HepG2 (cell line): ENCODE data around the gene PIK3IP1. TPM values are rescaled to one million over a fixed set of nuclear protein-coding genes. Genes with fewer than 3 reads are reported as not detected.

Experiments
- AHDC1 ChIP-seq: sonication (generic); formaldehyde crosslinking; IDR thresholded peaks from 2 replicates; pipeline ENCODE4 v1.5.1; 2020; ENCODE audit warnings: mild to moderate bottlenecking, missing genetic modification reagents, borderline replicate concordance
- ARHGAP35 ChIP-seq: sonication (generic); formaldehyde crosslinking; IDR thresholded peaks from 2 replicates; pipeline ENCODE4 v1.9.0; 2022; ENCODE audit warnings: mild to moderate bottlenecking, inconsistent platforms, moderate library complexity, missing genetic modification reagents, borderline replicate concordance
- GFI1 ChIP-seq: sonication (generic); formaldehyde crosslinking; IDR thresholded peaks from 2 replicates; pipeline ENCODE4 v1.5.0; 2020; ENCODE audit warnings: missing genetic modification reagents, mild to moderate bottlenecking, borderline replicate concordance
- HDAC6 ChIP-seq: fragments of 200-600 bp; sonication (generic); IDR thresholded peaks from 2 replicates; pipeline ENCODE4 v1.7.0; 2017; ENCODE audit warnings: mild to moderate bottlenecking, antibody characterized with exemption, low read length, low read depth
- KDM4B ChIP-seq: sonication (generic); formaldehyde crosslinking; IDR thresholded peaks from 2 replicates; pipeline ENCODE4 v1.4.0; 2020; ENCODE audit warnings: missing genetic modification reagents
- MLXIP ChIP-seq: sonication (generic); formaldehyde crosslinking; IDR thresholded peaks from 2 replicates; pipeline ENCODE4 v1.9.0; 2021; ENCODE audit warnings: missing genetic modification reagents, borderline replicate concordance
- PBX2 ChIP-seq: IDR thresholded peaks from 2 replicates; pipeline ENCODE4 v1.6.1; 2016; ENCODE audit warnings: control low read depth
- PRDM4 ChIP-seq: sonication (generic); formaldehyde crosslinking; IDR thresholded peaks from 2 replicates; pipeline ENCODE4 v1.9.0; 2021; ENCODE audit warnings: missing genetic modification reagents, borderline replicate concordance
- SMAD9 ChIP-seq: sonication (generic); formaldehyde crosslinking; IDR thresholded peaks from 2 replicates; pipeline ENCODE4 v1.5.1; 2020; ENCODE audit warnings: mild to moderate bottlenecking, missing genetic modification reagents
- TMF1 ChIP-seq: sonication (generic); formaldehyde crosslinking; IDR thresholded peaks from 2 replicates; pipeline ENCODE4 v1.8.1; 2022; ENCODE audit warnings: low read depth, missing genetic modification reagents
- ZFP41 ChIP-seq: sonication (generic); formaldehyde crosslinking; IDR thresholded peaks from 2 replicates; pipeline ENCODE4 v1.4.0; 2020; ENCODE audit warnings: mild to moderate bottlenecking, missing genetic modification reagents, borderline replicate concordance
- ZNF260 ChIP-seq: sonication (generic); formaldehyde crosslinking; IDR thresholded peaks from 2 replicates; pipeline ENCODE4 v1.4.0; 2020; ENCODE audit warnings: missing genetic modification reagents, low read depth, mild to moderate bottlenecking, borderline replicate concordance
- polyA plus RNA-seq, 8 experiments: library from polyadenylated mRNA; depleted of rRNA in 3 of 8; stranded (reverse) in 7 of 8; unstranded in 1 of 8; fragments of >200 nt; fragmentation: Illumina TruSeq in 4 of 8; extraction: Trizol in 4 of 8; gene quantifications; 2 replicates each; pipeline versions ENCODE4 v1.2.1 to v1.2.3, GENCODE V29; 2011 to 2016; ENCODE audit warnings: low read depth in 4 of 8, missing spikeins in 1 of 8, mixed read lengths in 1 of 8; ENCODE audit not compliant: insufficient read depth in 1 of 8
- total RNA-seq, 5 experiments: library from RNA; depleted of rRNA; stranded (reverse); fragments of >200 nt; fragmentation: Illumina TruSeq; extraction: Trizol; gene quantifications; 2 replicates each; pipeline ENCODE4 v1.2.3, GENCODE V29; 2016; ENCODE audit warnings: low read depth in 1 of 5

PIK3IP1 gene
- total and polyA plus RNA-seq, 2 of the 13 experiments (the other 11 are each of a cell fraction or from before 2014, with no cell fraction given): 1.3 to 2.5 TPM

GRCh38 chr22:31292236-31292989 is at the start of gene PIK3IP1 (continued):
- TF ChIP-seq PRDM4 (no peak), ZFP41 (CRISPR knock-in tag) (no peak), HDAC6 (no peak), ARHGAP35 (CRISPR knock-in tag) (no peak), GFI1 (no peak), TMF1 (CRISPR knock-in tag) (no peak), AHDC1 (CRISPR knock-in tag) (no peak), SMAD9 (CRISPR knock-in tag) (no peak), KDM4B (no peak), ZNF260 (CRISPR knock-in tag) (no peak), PBX2 (no peak), MLXIP (no peak)
